VCaP (cell line): ENCODE data around the gene SLC39A11.

Experiments used
- H3K27ac ChIP-seq: fragments of 450-650 bp; 2 replicates; pipeline ENCODE4 v1.5.1; 2017
- TF ChIP-seq, protein P1 (sequence below): fragments of 450-650 bp; conservative IDR thresholded peaks from 2 replicates; pipeline ENCODE4 v1.5.1; 2017; ENCODE audit warnings: mild to moderate bottlenecking, moderate library complexity

Gene SLC39A11

GRCh38 chr17:73039282-73039681 is 53.2 kb downstream of the SLC39A11 start:
- no peak overlapping the region for H3K27ac ChIP-seq
- TF ChIP-seq, protein P1, sequence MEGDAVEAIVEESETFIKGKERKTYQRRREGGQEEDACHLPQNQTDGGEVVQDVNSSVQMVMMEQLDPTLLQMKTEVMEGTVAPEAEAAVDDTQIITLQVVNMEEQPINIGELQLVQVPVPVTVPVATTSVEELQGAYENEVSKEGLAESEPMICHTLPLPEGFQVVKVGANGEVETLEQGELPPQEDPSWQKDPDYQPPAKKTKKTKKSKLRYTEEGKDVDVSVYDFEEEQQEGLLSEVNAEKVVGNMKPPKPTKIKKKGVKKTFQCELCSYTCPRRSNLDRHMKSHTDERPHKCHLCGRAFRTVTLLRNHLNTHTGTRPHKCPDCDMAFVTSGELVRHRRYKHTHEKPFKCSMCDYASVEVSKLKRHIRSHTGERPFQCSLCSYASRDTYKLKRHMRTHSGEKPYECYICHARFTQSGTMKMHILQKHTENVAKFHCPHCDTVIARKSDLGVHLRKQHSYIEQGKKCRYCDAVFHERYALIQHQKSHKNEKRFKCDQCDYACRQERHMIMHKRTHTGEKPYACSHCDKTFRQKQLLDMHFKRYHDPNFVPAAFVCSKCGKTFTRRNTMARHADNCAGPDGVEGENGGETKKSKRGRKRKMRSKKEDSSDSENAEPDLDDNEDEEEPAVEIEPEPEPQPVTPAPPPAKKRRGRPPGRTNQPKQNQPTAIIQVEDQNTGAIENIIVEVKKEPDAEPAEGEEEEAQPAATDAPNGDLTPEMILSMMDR = no peak

DNA sequence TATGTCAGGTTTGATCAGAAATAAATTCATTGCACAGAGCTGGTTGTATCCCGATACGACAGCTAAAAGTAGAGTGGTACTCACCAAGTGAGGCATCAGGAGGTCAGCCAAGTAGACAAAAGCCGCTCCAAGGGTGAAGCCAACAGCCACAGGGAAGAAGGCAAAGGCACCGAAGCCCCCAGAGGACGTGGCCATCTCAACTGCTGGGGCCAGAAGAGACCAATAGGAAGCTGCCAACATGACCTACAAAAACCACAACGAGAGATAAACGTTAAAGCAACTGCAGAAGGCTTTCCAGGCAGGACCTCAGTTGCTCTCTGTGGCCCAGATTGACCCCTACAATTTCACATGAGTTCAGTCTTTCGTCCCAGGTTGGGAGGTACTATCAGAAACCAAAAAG is 61.0 kb downstream of the SLC39A11 start:
- no peak overlapping the region for H3K27ac ChIP-seq
- TF ChIP-seq, protein P1 = no peak

GRCh38 chr17:73030995-73031394 is 61.5 kb downstream of the SLC39A11 start:
- no peak overlapping the region for H3K27ac ChIP-seq
- TF ChIP-seq, protein P1 = no peak

DNA sequence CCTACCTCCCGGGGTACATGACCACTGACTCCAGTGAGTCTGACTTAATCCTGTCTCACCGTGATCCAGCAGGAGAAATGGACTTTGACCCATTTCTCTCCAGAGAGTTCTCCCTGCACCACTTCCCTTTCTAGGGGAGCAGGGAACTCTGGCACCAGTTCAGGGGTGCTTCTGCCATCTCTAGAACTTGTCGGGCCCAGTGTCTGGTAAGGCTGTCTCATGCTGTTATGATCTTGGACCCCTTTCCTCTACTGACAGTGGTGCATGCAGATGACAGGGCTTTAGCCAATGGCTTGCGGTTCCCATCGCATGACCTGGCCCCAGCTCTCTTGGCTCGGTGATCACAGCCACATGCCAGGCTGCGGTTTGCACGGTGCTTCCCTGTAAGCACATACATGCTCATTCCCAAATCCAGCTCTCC is 62.0 kb downstream of the SLC39A11 start:
- no peak overlapping the region for H3K27ac ChIP-seq
- TF ChIP-seq, protein P1 = no peak

- TF ChIP-seq, protein P1 = no peak
- no peak overlapping the region for H3K27ac ChIP-seq
Observed at GRCh38 chr17:73029991-73030390, 62.5 kb downstream of the SLC39A11 start.

DNA sequence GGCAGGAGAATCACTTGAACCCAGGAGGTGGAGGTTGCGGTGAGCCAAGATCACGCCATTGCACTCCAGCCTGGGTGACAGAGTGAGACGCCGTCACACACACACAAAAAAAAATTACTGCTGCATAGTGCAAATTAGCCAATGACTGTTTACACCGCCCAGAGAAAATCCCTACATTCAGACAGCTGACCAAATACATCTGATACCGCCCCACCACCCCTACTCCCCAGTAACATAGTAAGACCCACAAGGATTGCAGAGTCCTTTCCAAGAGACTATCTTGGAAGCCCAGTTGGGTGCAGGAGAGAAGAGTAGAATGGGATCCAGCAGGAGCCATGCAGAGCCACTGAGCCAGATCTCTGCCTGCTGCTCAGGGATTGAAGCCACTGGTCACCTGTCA is 63.5 kb downstream of the SLC39A11 start:
- no peak overlapping the region for H3K27ac ChIP-seq
- TF ChIP-seq, protein P1 = no peak

DNA sequence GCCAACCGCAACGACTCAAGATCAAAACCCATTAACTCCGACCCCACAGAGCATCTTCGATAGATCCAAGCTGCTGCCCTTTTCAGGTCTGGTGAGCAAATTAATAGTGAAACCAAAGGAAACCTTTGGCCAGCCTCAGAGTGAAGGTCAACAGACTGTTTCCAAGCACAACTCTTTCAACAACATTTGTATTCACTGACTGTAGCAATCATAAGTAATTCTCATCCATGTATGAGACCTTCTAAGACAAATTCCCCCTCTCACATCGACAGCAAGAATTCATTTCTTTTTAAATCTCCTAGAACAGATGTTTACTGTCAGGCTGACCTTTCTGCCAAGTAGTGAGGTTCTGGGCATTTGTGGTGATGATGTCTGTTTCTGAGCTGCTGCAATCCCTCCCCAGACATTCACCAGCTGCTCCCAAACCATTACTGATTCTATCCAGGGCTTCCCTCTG is 64.2 kb downstream of the SLC39A11 start:
- TF ChIP-seq, protein P1 = no peak
- no peak overlapping the region for H3K27ac ChIP-seq
